OCI-LY3 (cell line): Measurements from ENCODE around the gene NGFR.

ENCODE experiments used
- CTCF ChIP-seq: fragments of 200-600, 300-600 bp; sonication (generic); IDR thresholded peaks from 2 replicates; pipeline ENCODE4 v1.5.1; 2014; ENCODE audit warnings: antibody characterized with exemption, low read length, low read depth
- EZH2phosphoT487 ChIP-seq: fragments of 200-600 bp; shearing (Covaris generic); IDR thresholded peaks from 2 replicates; pipeline ENCODE4 v1.6.1; 2018; ENCODE audit warnings: antibody characterized with exemption, mixed run types, low read depth

- TF ChIP-seq CTCF: no peak
- no peak for TF ChIP-seq EZH2phosphoT487
Measured at GRCh38 chr17:49519781-49520180, 24.7 kb downstream of the NGFR start.
